BLaER1 (cell line): Measurements from ENCODE around the gene NAP1L4.

ENCODE experiments used
- H3K27ac ChIP-seq: shearing (Covaris generic); formaldehyde crosslinking; 2 replicates; pipeline ENCODE4 v1.8.1; 2022
- H3K27me3 ChIP-seq: shearing (Covaris generic); formaldehyde crosslinking; 2 replicates; pipeline ENCODE4 v1.8.1; 2022
- H3K36me3 ChIP-seq: shearing (Covaris generic); formaldehyde crosslinking; 2 replicates; pipeline ENCODE4 v1.8.1; 2022
- H3K4me1 ChIP-seq: shearing (Covaris generic); formaldehyde crosslinking; 2 replicates; pipeline ENCODE4 v1.8.1; 2022
- H3K4me2 ChIP-seq: shearing (Covaris generic); formaldehyde crosslinking; 2 replicates; pipeline ENCODE4 v1.8.1; 2022
- H3K4me3 ChIP-seq: shearing (Covaris generic); formaldehyde crosslinking; 2 replicates; pipeline ENCODE4 v1.8.1; 2022
- H3K9ac ChIP-seq: shearing (Covaris generic); formaldehyde crosslinking; 2 replicates; pipeline ENCODE4 v1.8.1; 2022
- H3K9me3 ChIP-seq: shearing (Covaris generic); formaldehyde crosslinking; 2 replicates; pipeline ENCODE4 v1.8.1; 2022
- H4K20me1 ChIP-seq: shearing (Covaris generic); formaldehyde crosslinking; 2 replicates; pipeline ENCODE4 v1.8.1; 2022
- Cebpa-rat ChIP-seq: shearing (Covaris generic); IDR thresholded peaks from 2 replicates; pipeline ENCODE4 v1.8.1; 2022

Gene NAP1L4

DNA sequence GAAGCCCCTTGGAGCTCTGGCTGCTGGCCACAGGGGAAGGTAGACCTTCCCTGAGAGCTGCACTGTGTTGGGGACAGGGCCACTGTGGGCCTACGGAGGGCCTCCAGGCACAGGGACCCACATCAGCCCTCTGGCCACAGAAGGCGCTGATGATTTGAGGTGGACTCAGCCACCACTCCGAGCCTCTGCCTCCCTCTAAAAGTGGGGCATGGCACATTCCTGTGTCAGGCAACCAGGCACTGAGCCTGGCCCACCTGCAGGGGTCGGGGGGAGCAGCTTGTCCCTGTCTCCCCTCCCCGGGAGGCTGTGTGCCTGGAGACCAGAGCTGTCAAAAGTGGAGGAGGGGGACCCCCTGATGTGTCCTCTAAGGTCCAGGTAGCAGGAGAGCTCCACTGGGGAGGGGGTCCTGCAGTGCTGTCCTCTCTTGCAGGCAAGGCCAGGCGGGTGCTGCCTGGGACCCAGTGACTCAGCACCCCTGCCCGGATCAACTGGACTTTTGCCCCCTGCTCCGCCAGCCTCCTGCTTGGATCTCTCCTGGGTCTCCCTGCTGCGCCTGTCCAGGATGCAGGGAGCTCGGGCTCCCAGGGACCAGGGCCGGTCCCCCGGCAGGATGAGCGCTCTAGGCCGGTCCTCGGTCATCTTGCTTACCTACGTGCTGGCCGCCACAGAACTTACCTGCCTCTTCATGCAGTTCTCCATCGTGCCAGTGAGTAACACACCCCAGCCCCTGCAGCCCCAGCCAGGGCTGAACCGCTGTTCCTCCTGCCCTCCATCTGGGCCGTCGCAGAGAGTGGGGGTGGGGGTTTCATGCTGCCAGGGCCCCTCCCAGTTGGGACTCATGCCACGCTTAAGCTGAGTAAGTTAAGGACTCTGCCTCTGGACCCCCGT lies 89.1 kb downstream of the NAP1L4 start:
- H3K9me3 ChIP-seq = peaks cover 6% of the 10 kb centered on the region; the same call in 1 of the 2 replicates
- peak overlapping the region; percentile 98 for H3K4me2 ChIP-seq
- H3K27ac ChIP-seq = peak overlapping the region; percentile 74; the same call in 1 of the 2 replicates
- no peaks in the 10 kb centered on the region; the same call in 1 of the 2 replicates for H3K36me3 ChIP-seq
- H3K9ac ChIP-seq = peak overlapping the region; percentile 69
- H3K4me3 ChIP-seq = peak overlapping the region; percentile 75
- H3K27me3 ChIP-seq = no peaks in the 10 kb centered on the region
- TF ChIP-seq Cebpa-rat = no peak
- no peaks in the 10 kb centered on the region for H4K20me1 ChIP-seq
- H3K4me1 ChIP-seq = peaks cover 68% of the 10 kb centered on the region

GRCh38 chr11:2901854-2902783 lies 90.0 kb downstream of the NAP1L4 start:
- TF ChIP-seq Cebpa-rat = no peak
- H4K20me1 ChIP-seq = no peaks in the 10 kb centered on the region
- peak overlapping the region; percentile 74 for H3K27ac ChIP-seq
- H3K27me3 ChIP-seq = no peaks in the 10 kb centered on the region
- peak overlapping the region; percentile 69 for H3K9ac ChIP-seq
- no peaks in the 10 kb centered on the region; the same call in 1 of the 2 replicates for H3K36me3 ChIP-seq
- H3K4me1 ChIP-seq = peaks cover 70% of the 10 kb centered on the region
- H3K4me3 ChIP-seq = peak overlapping the region; percentile 75
- peak overlapping the region; percentile 98 for H3K4me2 ChIP-seq
- H3K9me3 ChIP-seq = peaks cover 6% of the 10 kb centered on the region; the same call in 1 of the 2 replicates

- H3K9ac ChIP-seq = peak overlapping the region; percentile 57; the same call in 1 of the 2 replicates
- no peaks in the 10 kb centered on the region; the same call in 1 of the 2 replicates for H3K36me3 ChIP-seq
- no peak for TF ChIP-seq Cebpa-rat
- peak overlapping the region; percentile 98 for H3K4me2 ChIP-seq
- no peaks in the 10 kb centered on the region for H4K20me1 ChIP-seq
- H3K27ac ChIP-seq = peak overlapping the region; percentile 62
- peak overlapping the region; percentile 75 for H3K4me3 ChIP-seq
- peaks cover 72% of the 10 kb centered on the region for H3K4me1 ChIP-seq
- no peaks in the 10 kb centered on the region for H3K27me3 ChIP-seq
- peaks cover 6% of the 10 kb centered on the region; the same call in 1 of the 2 replicates for H3K9me3 ChIP-seq
Measured at GRCh38 chr11:2901196-2901796, 90.8 kb downstream of the NAP1L4 start.

DNA sequence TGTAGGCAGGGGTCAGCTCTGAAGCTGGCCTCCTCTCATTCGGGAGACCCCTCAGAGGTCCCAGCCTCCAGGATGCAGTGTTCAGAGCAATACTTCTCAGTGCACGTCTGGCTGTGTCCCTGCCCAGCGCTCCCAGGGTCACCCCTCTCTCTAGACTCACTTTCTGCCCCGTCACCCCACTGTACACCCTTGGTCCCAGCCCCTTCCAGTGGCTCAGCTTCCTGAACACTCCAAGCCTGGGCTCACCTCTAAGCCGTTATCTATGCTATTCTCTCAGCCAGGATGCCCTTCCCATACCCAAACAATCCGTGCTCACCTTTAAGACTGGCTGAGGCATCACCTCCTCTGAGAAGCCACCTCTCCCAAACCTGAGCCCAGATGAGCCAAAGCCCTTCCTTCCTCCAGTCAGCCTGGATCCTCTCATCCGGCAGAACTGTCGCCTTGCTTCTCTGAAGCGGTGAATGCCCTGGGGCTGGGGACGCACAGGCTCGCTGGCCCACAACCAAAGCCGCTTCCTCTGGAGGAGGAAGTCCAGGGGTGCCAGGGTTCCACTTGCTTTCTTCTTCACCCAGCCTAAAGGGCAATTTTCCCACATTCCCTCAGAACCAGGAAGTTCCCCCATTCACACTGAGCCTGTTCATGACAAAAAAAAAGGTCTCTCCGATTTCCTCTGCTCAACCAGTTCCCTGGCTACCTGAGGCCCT lies 92.9 kb downstream of the NAP1L4 start:
- H3K9ac ChIP-seq = peak overlapping the region; percentile 43; the same call in 1 of the 2 replicates
- TF ChIP-seq Cebpa-rat = no peak
- H4K20me1 ChIP-seq = no peaks in the 10 kb centered on the region
- H3K4me3 ChIP-seq = peak overlapping the region; percentile 22
- H3K9me3 ChIP-seq = no peaks in the 10 kb centered on the region
- no peaks in the 10 kb centered on the region for H3K27me3 ChIP-seq
- H3K4me2 ChIP-seq = peak overlapping the region; percentile 98
- peak overlapping the region; percentile 76 for H3K27ac ChIP-seq
- peaks cover 69% of the 10 kb centered on the region for H3K4me1 ChIP-seq
- H3K36me3 ChIP-seq = no peaks in the 10 kb centered on the region

- Histone ChIP-seq H3K4me1 (peaks cover 61% of the 10 kb centered on the region), H3K9me3 (no peaks in the 10 kb centered on the region), H3K4me3 (no peak overlapping the region; the same call in 1 of the 2 replicates), H3K4me2 (peak overlapping the region; percentile 98), H3K36me3 (no peaks in the 10 kb centered on the region), H3K27me3 (no peaks in the 10 kb centered on the region), H3K27ac (peak overlapping the region; percentile 76), H4K20me1 (no peaks in the 10 kb centered on the region), H3K9ac (peak overlapping the region; percentile 48; the same call in 1 of the 2 replicates)
- TF ChIP-seq Cebpa-rat = no peak
Measured at GRCh38 chr11:2898366-2899079, 93.6 kb downstream of the NAP1L4 start.

GRCh38 chr11:2897048-2897447 lies 95.1 kb downstream of the NAP1L4 start:
- no peak overlapping the region for H3K27ac ChIP-seq
- no peak overlapping the region for H3K4me2 ChIP-seq

GRCh38 chr11:2896047-2896446 lies 96.1 kb downstream of the NAP1L4 start:
- Histone ChIP-seq H3K9ac (no peak overlapping the region), H4K20me1 (no peaks in the 10 kb centered on the region), H3K4me3 (no peak overlapping the region), H3K4me1 (peaks cover 62% of the 10 kb centered on the region), H3K4me2 (no peak overlapping the region), H3K27me3 (no peaks in the 10 kb centered on the region), H3K36me3 (no peaks in the 10 kb centered on the region), H3K27ac (0 out of 2 replicates have a peak overlapping the region, but pooled peaks have one; percentile 14), H3K9me3 (no peaks in the 10 kb centered on the region)
- TF ChIP-seq Cebpa-rat = no peak

More at GRCh38 chr11:2897048-2897447, 95.1 kb downstream of the NAP1L4 start:
- no peaks in the 10 kb centered on the region for H3K9me3 ChIP-seq
- H4K20me1 ChIP-seq = no peaks in the 10 kb centered on the region
- H3K4me3 ChIP-seq = no peak overlapping the region
- no peak for TF ChIP-seq Cebpa-rat
- H3K36me3 ChIP-seq = no peaks in the 10 kb centered on the region
- H3K27me3 ChIP-seq = no peaks in the 10 kb centered on the region
- peaks cover 60% of the 10 kb centered on the region for H3K4me1 ChIP-seq
- no peak overlapping the region for H3K9ac ChIP-seq
